SK-N-SH (cell line): Measurements from ENCODE around the gene CEP170.
"Not testable (repeated sequence)": the region's sequence is repeated elsewhere in the genome, so short reads cannot be mapped to it uniquely, and the experiment has no call there.

Experiments
- CTCF ChIP-seq: fragments of 200-600 bp; sonication (generic); IDR thresholded peaks from 2 replicates; pipeline ENCODE4 v1.6.1; 2017; ENCODE audit warnings: antibody characterized with exemption, mild to moderate bottlenecking, moderate library complexity
- EP300 ChIP-seq, 2 experiments: IDR thresholded peaks; 2 replicates each; pipeline versions ENCODE4 v1.4.0 to v1.6.1; 2012; ENCODE audit warnings: borderline replicate concordance in 1 of 2, low read depth in 1 of 2, low read length in 1 of 2
- EZH2phosphoT487 ChIP-seq: fragments of 200-600 bp; sonication (generic); IDR thresholded peaks from 2 replicates; pipeline ENCODE4 v1.6.1; 2017; ENCODE audit warnings: low read depth, mixed run types, mild to moderate bottlenecking, antibody characterized with exemption, moderate library complexity, borderline replicate concordance
- POLR2AphosphoS5 ChIP-seq: IDR thresholded peaks from 2 replicates; pipeline ENCODE4 v1.6.1; 2012; ENCODE audit warnings: low read depth, low read length
- RAD21 ChIP-seq: IDR thresholded peaks from 2 replicates; pipeline ENCODE4 v1.6.1; 2012; ENCODE audit warnings: mild to moderate bottlenecking, low read length
- RFX5 ChIP-seq: IDR thresholded peaks from 2 replicates; pipeline ENCODE4 v1.6.1; 2012; ENCODE audit warnings: mild to moderate bottlenecking, improper control_type of control experiment, low read length
- TEAD4 ChIP-seq: IDR thresholded peaks from 2 replicates; pipeline ENCODE4 v1.4.0; 2012; ENCODE audit warnings: mild to moderate bottlenecking, borderline replicate concordance; ENCODE audit not compliant: insufficient read depth
- YY1 ChIP-seq: IDR thresholded peaks from 2 replicates; pipeline ENCODE4 v1.4.0; 2012; ENCODE audit warnings: low read depth, mild to moderate bottlenecking

- TF ChIP-seq EZH2phosphoT487; POLR2AphosphoS5; RAD21; YY1; EP300 (IDR thresholded peaks at IDR 0.05; ENCODE audit: borderline replicate concordance in 1 of 2, low read depth in 1 of 2, low read length in 1 of 2); CTCF; RFX5; TEAD4: not testable (repeated sequence)
These were observed 132.1 kb downstream of the CEP170 start for GRCh38 chr1:243122876-243123409.
